Measurements from ENCODE around the gene CALR.

DNA sequence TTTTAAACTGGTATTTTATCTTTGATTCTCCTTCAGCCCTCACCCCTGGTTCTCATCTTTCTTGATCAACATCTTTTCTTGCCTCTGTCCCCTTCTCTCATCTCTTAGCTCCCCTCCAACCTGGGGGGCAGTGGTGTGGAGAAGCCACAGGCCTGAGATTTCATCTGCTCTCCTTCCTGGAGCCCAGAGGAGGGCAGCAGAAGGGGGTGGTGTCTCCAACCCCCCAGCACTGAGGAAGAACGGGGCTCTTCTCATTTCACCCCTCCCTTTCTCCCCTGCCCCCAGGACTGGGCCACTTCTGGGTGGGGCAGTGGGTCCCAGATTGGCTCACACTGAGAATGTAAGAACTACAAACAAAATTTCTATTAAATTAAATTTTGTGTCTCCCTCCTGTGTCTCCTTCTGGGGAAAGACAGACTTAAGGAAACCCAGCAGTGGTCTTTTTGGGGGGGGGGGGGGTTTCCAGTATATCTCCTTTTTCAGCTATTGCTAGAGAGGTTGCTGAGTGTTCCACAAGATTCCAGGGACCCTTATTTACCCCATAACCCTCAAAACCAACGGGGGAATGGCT lies 5.8 kb downstream of the CALR start:
- TF ChIP-seq, protein P1, sequence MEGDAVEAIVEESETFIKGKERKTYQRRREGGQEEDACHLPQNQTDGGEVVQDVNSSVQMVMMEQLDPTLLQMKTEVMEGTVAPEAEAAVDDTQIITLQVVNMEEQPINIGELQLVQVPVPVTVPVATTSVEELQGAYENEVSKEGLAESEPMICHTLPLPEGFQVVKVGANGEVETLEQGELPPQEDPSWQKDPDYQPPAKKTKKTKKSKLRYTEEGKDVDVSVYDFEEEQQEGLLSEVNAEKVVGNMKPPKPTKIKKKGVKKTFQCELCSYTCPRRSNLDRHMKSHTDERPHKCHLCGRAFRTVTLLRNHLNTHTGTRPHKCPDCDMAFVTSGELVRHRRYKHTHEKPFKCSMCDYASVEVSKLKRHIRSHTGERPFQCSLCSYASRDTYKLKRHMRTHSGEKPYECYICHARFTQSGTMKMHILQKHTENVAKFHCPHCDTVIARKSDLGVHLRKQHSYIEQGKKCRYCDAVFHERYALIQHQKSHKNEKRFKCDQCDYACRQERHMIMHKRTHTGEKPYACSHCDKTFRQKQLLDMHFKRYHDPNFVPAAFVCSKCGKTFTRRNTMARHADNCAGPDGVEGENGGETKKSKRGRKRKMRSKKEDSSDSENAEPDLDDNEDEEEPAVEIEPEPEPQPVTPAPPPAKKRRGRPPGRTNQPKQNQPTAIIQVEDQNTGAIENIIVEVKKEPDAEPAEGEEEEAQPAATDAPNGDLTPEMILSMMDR (IDR thresholded peaks at IDR 0.05; ENCODE audit: insufficient read depth, low read depth, low read length): no peak
- TF ChIP-seq EZH2 (IDR thresholded peaks at IDR 0.05; ENCODE audit: insufficient read depth, low read length): no peak

Data from astrocyte (in vitro differentiated cells and primary cell).